ENCODE data around the gene LUC7L2. TPM values are rescaled to one million over a fixed set of nuclear protein-coding genes. Genes with fewer than 3 reads are reported as not detected.
A peak's percentile ranks its signal among the peaks of the same experiment; 100 is the strongest.

The LUC7L2 gene
- total RNA-seq, 1 experiment from 2014 or later = 111 TPM

DNA sequence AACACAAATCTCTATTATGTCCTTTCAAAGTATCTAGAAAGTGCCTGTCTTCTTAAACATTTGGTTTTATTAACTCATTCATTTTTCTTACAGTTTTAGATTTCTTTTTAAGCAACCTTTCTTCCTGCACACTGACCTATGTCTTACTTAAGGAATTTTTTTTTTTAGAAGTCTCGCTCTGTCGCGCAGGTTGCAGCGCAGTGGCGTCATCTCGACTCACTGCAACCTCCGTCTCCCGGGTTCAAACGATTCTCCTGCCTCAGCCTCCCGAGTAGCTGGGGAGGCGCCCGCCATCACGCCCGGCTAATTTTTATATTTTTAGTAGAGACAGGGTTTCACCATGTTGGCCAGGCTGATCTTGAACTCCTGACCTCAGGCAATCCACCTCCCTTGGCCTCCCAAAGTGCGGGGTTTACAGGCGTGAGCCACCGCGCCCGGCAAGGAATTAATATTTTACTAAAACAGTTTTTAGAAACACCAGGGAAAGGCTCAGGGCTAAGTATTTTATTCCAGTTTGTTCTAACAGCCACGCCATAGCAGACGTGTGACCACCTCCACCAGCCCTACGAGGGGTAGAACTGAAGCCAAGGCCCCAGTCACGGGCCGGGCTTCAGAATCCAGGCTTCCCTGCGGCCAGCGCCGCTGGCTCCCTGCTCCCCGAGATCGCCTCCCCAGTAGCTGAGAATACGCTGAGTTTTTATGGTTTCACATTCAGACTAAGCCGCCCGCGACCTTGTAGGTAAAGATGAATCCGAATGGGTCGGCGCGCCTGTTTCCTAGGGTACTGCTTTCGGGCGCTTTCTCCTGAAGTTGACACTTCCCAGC is 941 bp upstream of the LUC7L2 start:
- BruUV-seq (replicated peaks) = TSS peak; percentile 94
- POLR2A ChIA-PET (ENCODE audit: unreplicated experiment) = interaction anchor here (0.6 kb wide), 1 partner anchor 256 kb away, joined by 4 read pairs; no protein-coding TSS in a partner anchor
- TF ChIP-seq, protein P1, sequence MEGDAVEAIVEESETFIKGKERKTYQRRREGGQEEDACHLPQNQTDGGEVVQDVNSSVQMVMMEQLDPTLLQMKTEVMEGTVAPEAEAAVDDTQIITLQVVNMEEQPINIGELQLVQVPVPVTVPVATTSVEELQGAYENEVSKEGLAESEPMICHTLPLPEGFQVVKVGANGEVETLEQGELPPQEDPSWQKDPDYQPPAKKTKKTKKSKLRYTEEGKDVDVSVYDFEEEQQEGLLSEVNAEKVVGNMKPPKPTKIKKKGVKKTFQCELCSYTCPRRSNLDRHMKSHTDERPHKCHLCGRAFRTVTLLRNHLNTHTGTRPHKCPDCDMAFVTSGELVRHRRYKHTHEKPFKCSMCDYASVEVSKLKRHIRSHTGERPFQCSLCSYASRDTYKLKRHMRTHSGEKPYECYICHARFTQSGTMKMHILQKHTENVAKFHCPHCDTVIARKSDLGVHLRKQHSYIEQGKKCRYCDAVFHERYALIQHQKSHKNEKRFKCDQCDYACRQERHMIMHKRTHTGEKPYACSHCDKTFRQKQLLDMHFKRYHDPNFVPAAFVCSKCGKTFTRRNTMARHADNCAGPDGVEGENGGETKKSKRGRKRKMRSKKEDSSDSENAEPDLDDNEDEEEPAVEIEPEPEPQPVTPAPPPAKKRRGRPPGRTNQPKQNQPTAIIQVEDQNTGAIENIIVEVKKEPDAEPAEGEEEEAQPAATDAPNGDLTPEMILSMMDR (conservative IDR thresholded peaks at IDR 0.05) = peak; percentile 28; the same call in 1 of the 2 replicates
- TF ChIP-seq EZH2 (IDR thresholded peaks at IDR 0.05; ENCODE audit: low read depth) = no peak

DNA sequence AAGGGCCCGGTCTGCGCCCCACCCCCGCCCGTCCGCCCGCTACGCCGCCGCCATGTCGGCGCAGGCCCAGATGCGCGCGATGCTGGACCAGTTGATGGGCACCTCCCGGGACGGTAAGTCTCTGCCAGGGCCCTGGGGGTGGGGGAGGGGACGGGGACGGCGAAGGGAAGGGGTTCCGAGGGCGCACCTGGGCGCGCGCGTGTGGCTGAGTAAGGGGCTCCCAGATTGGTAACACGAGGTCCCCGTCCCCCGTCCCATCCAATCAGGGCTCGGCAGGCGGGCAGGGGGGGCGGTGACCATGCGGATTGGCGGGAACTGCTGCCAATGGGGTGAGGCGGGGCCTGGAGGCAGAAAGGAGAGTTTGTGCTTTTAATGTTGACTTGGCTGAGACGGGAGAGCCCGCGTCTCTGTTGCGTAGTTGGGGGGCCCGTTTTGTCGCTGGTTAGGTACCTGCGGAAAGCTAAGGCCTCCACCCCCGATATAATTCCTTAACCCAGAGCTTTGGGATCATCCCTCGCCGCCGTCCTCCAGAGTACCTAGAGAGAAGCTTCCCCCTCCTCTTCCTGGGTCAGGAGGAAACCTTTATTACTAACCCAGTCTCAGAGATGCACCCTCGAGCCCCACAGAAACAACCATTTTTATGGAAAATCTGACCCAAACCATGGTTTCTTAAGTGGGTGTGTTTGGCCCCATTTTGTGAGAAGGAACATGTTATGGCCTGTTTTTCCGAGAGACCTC is 685 bp downstream of the LUC7L2 start:
- H3K4me1 ChIP-seq (replicated peaks; ENCODE audit: insufficient read depth) = peaks cover 27% of the 10 kb centered on the region
- H3K79me2 ChIP-seq (ENCODE audit: low read depth) = peaks cover 77% of the 10 kb centered on the region
- H3K27me3 ChIP-seq (ENCODE audit: insufficient read depth, low read depth) = no peaks in the 10 kb centered on the region
- peak overlapping the region; percentile 89 for H3K4me3 ChIP-seq
- H3F3A ChIP-seq (ENCODE audit: insufficient read depth, low read depth) = peaks cover 42% of the 10 kb centered on the region
- intact Hi-C loops (cut with micrococcal nuclease; ENCODE audit: unreplicated experiment) = loop anchor here (1.0 kb wide), 1 partner anchor 251 kb away; the partner anchor contains the start of gene ZC3HAV1
- H3K9me3 ChIP-seq (ENCODE audit: insufficient read depth, low read depth) = no peaks in the 10 kb centered on the region
- DNase-seq = peak; percentile 91 to 98
- TSS peak; percentile 60 for BruUV-seq (replicated peaks)
- H3K4me2 ChIP-seq = peak overlapping the region; percentile 85
- peak overlapping the region; percentile 97 for H3K27ac ChIP-seq
- no peaks in the 10 kb centered on the region for H3K9me2 ChIP-seq (ENCODE audit: insufficient read depth)
- H3K36me3 ChIP-seq (ENCODE audit: low read depth) = peaks cover 17% of the 10 kb centered on the region
- ChIA-PET POLR2A (ENCODE audit: unreplicated experiment) (interaction anchor here (0.6 to 0.9 kb wide), 6 partner anchors 20 to 1247 kb away, joined by 3 to 12 read pairs (median 5); no protein-coding TSS in a partner anchor), CTCF (interaction anchor here (0.7 kb wide), 1 partner anchor 79 kb away, joined by 7 read pairs; no protein-coding TSS in a partner anchor)
- TF ChIP-seq, protein P1 (conservative IDR thresholded peaks at IDR 0.05) = no peak
- TF ChIP-seq EZH2 (IDR thresholded peaks at IDR 0.05; ENCODE audit: low read depth) = no peak
- peaks cover 50% of the 10 kb centered on the region for H4K20me1 ChIP-seq (ENCODE audit: insufficient read depth)
- peak overlapping the region; percentile 67 for H2AFZ ChIP-seq

More for the DNA sequence above, 941 bp upstream of the LUC7L2 start:
- peaks cover 61% of the 10 kb centered on the region for H3K79me2 ChIP-seq (ENCODE audit: low read depth)
- no peaks in the 10 kb centered on the region for H3K27me3 ChIP-seq (ENCODE audit: insufficient read depth, low read depth)
- no peaks in the 10 kb centered on the region for H3K9me2 ChIP-seq (ENCODE audit: insufficient read depth)
- peak overlapping the region; percentile 79 for H3K4me2 ChIP-seq
- intact Hi-C loops (cut with micrococcal nuclease; ENCODE audit: unreplicated experiment) = loop anchor here (1.0 kb wide), 1 partner anchor 17 kb away; the partner anchor contains the start of gene FMC1
- H3F3A ChIP-seq (ENCODE audit: insufficient read depth, low read depth) = peaks cover 37% of the 10 kb centered on the region
- peak; percentile 48 to 70 for DNase-seq
- H2AFZ ChIP-seq = peak overlapping the region; percentile 86
- H3K27ac ChIP-seq = peak overlapping the region; percentile 97
- H3K36me3 ChIP-seq (ENCODE audit: low read depth) = peaks cover 3% of the 10 kb centered on the region; the same call in 1 of the 2 replicates
- H3K4me3 ChIP-seq = peak overlapping the region; percentile 89
- H3K4me1 ChIP-seq (replicated peaks; ENCODE audit: insufficient read depth) = peaks cover 27% of the 10 kb centered on the region
- H4K20me1 ChIP-seq (ENCODE audit: insufficient read depth) = peaks cover 33% of the 10 kb centered on the region
- no peaks in the 10 kb centered on the region for H3K9me3 ChIP-seq (ENCODE audit: insufficient read depth, low read depth)
- CTCF ChIA-PET = no interaction called here

DNA sequence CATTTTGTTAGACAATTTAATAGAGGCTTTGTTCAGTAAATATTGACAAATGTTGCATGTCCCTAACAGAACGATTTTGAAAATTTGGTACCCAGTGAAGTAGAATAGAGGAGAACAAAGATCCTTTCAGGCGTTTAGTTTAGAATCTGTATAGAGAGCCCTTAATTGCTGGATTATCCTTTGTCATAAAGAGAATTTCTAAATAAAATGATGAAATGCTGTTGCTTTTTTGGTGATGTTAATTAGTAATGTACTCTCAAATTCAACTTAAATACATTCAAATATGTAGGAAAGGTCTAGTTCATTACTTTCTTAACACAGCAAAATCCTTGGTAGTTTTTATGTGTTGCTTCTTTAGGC is 1.2 kb downstream of the LUC7L2 start:
- Histone ChIP-seq H3K4me2 (peak overlapping the region; percentile 85), H3K9me3 (ENCODE audit: insufficient read depth, low read depth) (no peaks in the 10 kb centered on the region), H3K36me3 (ENCODE audit: low read depth) (peaks cover 22% of the 10 kb centered on the region), H2AFZ (0 out of 2 replicates have a peak overlapping the region, but pooled peaks have one; percentile 67), H4K20me1 (ENCODE audit: insufficient read depth) (peaks cover 55% of the 10 kb centered on the region), H3K9me2 (ENCODE audit: insufficient read depth) (no peaks in the 10 kb centered on the region), H3K27me3 (ENCODE audit: insufficient read depth, low read depth) (no peaks in the 10 kb centered on the region), H3F3A (ENCODE audit: insufficient read depth, low read depth) (peaks cover 38% of the 10 kb centered on the region), H3K4me1 (replicated peaks; ENCODE audit: insufficient read depth) (peaks cover 27% of the 10 kb centered on the region), H3K79me2 (ENCODE audit: low read depth) (peaks cover 83% of the 10 kb centered on the region), H3K27ac (peak overlapping the region; percentile 97; the same call in 1 of the 2 replicates), H3K4me3 (peak overlapping the region; percentile 89)
- no peak for DNase-seq
- CTCF ChIA-PET = no interaction called here
- intact Hi-C loops (cut with micrococcal nuclease; ENCODE audit: unreplicated experiment) = loop anchor here (1.0 kb wide), 1 partner anchor 252 kb away; the partner anchor contains the start of gene ZC3HAV1
- POLR2A ChIA-PET (ENCODE audit: unreplicated experiment) = interaction anchor here (0.8 kb wide), 1 partner anchor 125 kb away, joined by 8 read pairs; no protein-coding TSS in a partner anchor
- no peak for TF ChIP-seq EZH2 (IDR thresholded peaks at IDR 0.05; ENCODE audit: low read depth)
- TF ChIP-seq, protein P1 (conservative IDR thresholded peaks at IDR 0.05) = no peak
- no TSS peak for BruUV-seq (replicated peaks)
